Suprapubic skin (tissue), 4 donors: Measurements from ENCODE around the gene RUNX2. TPM values are rescaled to one million over a fixed set of nuclear protein-coding genes. Genes with fewer than 3 reads are reported as not detected.
"Not testable (repeated sequence)": the region's sequence is repeated elsewhere in the genome, so short reads cannot be mapped to it uniquely, and the experiment has no call there.

Experiments
- DNase-seq, 2 donors: peaks; one replicate each; pipeline ENCODE4 v3.0.0-alpha.2; 2019; ENCODE audit warnings: low spot score in 2 of 2
- H3K27ac ChIP-seq: fragments of 200-600 bp; sonication (generic); one replicate; pipeline ENCODE4 v1.5.1; 2019
- H3K27me3 ChIP-seq: fragments of 200-600 bp; sonication (generic); one replicate; pipeline ENCODE4 v1.5.1; 2019
- H3K36me3 ChIP-seq: fragments of 200-600 bp; sonication (generic); one replicate; pipeline ENCODE4 v1.5.1; 2019
- H3K4me1 ChIP-seq: fragments of 200-600 bp; sonication (generic); one replicate; pipeline ENCODE4 v1.5.1; 2019
- H3K4me3 ChIP-seq: fragments of 200-600 bp; sonication (generic); one replicate; pipeline ENCODE4 v1.5.1; 2019; ENCODE audit warnings: mild to moderate bottlenecking
- H3K9me3 ChIP-seq: fragments of 200-600 bp; sonication (generic); one replicate; pipeline ENCODE4 v1.5.1; 2019
- EP300 ChIP-seq: sonication (generic); formaldehyde crosslinking; IDR thresholded peaks from one replicate; pipeline ENCODE4 v1.6.1; 2017; ENCODE audit warnings: antibody characterized with exemption
- POLR2A ChIP-seq, 2 donors: fragments of 450-650 bp; IDR thresholded peaks; one replicate each; pipeline ENCODE4 v1.6.1; 2017; ENCODE audit warnings: antibody characterized with exemption in 2 of 2, mild to moderate bottlenecking in 2 of 2, moderate library complexity in 2 of 2
- POLR2AphosphoS5 ChIP-seq, 3 donors: sonication (generic); formaldehyde crosslinking; IDR thresholded peaks; one replicate each; pipeline ENCODE4 v1.6.1; 2017; ENCODE audit warnings: antibody characterized with exemption in 3 of 3
- whole genome bisulfite sequencing: methylation state at CpG from one replicate; pipeline ENCODE4 v1.1.5; 2018; 5-methylcytosine and 5-hydroxymethylcytosine counted together
- total RNA-seq, 4 donors: library from RNA; depleted of rRNA; stranded (reverse); fragments of >200 nt; gene quantifications; one replicate each; pipeline ENCODE4 v1.1.0, GENCODE V29; 2016
- TF ChIP-seq, protein P1 (sequence below), 2 donors: fragments of 200-600 bp in 1 of 2; fragments of 450-650 bp in 1 of 2; sonication (generic) in 1 of 2; IDR thresholded peaks; one replicate each; pipeline ENCODE4 v1.5.1; 2016 to 2019; ENCODE audit warnings: antibody characterized with exemption in 2 of 2, mild to moderate bottlenecking in 1 of 2, moderate library complexity in 1 of 2

Gene RUNX2
- total RNA-seq, 4 donors from 2014 or later: 2.6 to 5.9 (median 3.1) TPM

DNA sequence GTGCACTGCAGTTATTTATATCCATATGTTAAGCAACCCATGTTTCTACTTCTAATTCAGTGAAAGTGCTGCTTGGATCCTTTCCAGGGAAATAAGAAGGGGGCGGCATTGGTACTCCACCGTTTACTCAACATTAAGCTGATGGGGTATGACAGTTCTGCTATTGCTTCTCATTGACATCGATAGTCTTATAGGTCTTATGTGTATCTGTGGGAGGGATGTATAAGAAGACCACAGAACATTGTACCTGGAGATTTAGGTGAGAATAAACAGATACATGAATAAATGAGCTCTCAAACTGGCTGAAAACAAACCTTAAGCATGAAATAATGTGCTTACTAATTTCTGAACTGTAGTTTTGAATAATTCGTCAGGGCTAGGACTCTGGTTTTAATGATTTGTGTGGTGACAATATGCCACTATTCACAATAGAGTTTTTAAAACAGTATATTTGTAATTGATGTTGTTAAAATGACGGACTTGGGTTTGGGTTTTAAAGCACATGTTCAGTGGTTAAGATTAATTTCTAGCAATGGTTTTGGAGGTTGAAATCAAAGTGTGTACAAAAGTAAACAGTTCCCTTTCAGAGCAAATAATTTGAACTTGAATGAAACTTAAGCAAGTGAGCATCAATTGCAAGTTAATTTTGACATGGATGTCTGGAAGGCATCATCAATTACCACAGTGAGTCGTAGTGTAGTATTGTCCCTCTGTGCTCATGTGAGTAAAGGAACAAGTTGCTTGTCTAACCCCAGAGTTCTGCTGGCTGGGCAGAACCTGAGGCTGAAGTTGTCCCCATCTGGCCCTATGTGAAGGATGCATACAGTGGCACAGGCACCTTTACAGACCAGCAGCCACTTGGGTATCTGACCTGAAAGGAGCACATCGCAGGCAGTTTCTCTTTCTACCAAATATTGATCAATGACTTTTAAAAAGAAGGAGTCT is 134.3 kb downstream of the RUNX2 start:
- Histone ChIP-seq H3K36me3 (no peaks in the 10 kb centered on the region), H3K27ac (no peak overlapping the region), H3K4me1 (no peaks in the 10 kb centered on the region), H3K9me3 (no peaks in the 10 kb centered on the region), H3K4me3 (no peak overlapping the region), H3K27me3 (no peaks in the 10 kb centered on the region)
- 74% methylated on average over 7 of the region's 7 CpGs for WGBS
- TF ChIP-seq, protein P1, sequence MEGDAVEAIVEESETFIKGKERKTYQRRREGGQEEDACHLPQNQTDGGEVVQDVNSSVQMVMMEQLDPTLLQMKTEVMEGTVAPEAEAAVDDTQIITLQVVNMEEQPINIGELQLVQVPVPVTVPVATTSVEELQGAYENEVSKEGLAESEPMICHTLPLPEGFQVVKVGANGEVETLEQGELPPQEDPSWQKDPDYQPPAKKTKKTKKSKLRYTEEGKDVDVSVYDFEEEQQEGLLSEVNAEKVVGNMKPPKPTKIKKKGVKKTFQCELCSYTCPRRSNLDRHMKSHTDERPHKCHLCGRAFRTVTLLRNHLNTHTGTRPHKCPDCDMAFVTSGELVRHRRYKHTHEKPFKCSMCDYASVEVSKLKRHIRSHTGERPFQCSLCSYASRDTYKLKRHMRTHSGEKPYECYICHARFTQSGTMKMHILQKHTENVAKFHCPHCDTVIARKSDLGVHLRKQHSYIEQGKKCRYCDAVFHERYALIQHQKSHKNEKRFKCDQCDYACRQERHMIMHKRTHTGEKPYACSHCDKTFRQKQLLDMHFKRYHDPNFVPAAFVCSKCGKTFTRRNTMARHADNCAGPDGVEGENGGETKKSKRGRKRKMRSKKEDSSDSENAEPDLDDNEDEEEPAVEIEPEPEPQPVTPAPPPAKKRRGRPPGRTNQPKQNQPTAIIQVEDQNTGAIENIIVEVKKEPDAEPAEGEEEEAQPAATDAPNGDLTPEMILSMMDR (IDR thresholded peaks at IDR 0.05): no peak
- TF ChIP-seq POLR2A (IDR thresholded peaks at IDR 0.05) (no peak), POLR2AphosphoS5 (IDR thresholded peaks at IDR 0.05) (no peak), EP300 (no peak)
- DNase-seq: no peak

DNA sequence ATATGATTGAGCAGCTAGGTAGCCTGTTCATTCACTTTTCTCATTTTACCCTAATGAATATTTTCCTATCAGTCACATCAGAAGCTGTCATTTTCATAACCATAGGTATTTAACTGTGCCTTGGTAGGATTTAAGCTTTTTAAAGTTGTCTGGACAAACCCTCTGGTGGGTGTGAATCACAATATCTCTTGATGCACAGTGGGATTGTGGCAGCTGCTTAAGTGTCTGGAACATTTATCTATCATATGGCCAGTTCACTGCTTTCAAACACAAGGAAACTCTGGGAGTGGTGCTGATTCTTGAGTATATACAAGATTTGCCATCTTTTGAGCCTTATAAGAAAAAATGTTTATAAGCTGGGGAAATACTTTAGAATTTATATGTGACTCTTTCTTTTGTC is 136.6 kb downstream of the RUNX2 start:
- Histone ChIP-seq H3K27ac (no peak overlapping the region), H3K4me1 (no peaks in the 10 kb centered on the region), H3K36me3 (no peaks in the 10 kb centered on the region), H3K4me3 (no peak overlapping the region), H3K9me3 (no peaks in the 10 kb centered on the region), H3K27me3 (no peaks in the 10 kb centered on the region)
- no peak for TF ChIP-seq EP300
- TF ChIP-seq, protein P1 (IDR thresholded peaks at IDR 0.05): no peak
- no peak for TF ChIP-seq POLR2AphosphoS5 (IDR thresholded peaks at IDR 0.05)
- DNase-seq: no peak

DNA sequence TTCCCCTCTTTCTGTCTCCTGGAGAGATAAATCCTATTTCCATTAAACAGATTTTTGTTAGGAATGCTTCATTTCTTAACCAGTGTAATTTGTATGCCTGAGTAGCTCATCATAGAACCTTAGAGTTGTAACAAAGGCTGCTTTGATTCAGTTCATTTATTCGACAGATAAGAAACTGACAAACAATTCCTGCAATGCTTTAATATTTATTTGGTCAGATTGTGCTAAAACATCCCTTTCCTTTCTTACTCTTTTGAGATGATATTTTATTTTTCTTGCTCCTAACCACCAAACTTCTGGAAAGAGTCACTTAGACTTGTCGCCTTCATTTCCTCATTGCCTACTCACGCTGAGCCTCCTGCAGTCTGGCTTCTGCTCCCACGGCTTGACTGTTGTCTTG is 138.6 kb downstream of the RUNX2 start:
- no peaks in the 10 kb centered on the region for H3K9me3 ChIP-seq
- no peak for TF ChIP-seq POLR2AphosphoS5 (IDR thresholded peaks at IDR 0.05)
- TF ChIP-seq, protein P1 (IDR thresholded peaks at IDR 0.05): no peak
- no peak overlapping the region for H3K4me3 ChIP-seq
- 94% methylated on average over 4 of the region's 4 CpGs for WGBS
- no peaks in the 10 kb centered on the region for H3K4me1 ChIP-seq
- no peak for DNase-seq
- H3K36me3 ChIP-seq: no peaks in the 10 kb centered on the region
- no peak overlapping the region for H3K27ac ChIP-seq
- H3K27me3 ChIP-seq: no peaks in the 10 kb centered on the region

DNA sequence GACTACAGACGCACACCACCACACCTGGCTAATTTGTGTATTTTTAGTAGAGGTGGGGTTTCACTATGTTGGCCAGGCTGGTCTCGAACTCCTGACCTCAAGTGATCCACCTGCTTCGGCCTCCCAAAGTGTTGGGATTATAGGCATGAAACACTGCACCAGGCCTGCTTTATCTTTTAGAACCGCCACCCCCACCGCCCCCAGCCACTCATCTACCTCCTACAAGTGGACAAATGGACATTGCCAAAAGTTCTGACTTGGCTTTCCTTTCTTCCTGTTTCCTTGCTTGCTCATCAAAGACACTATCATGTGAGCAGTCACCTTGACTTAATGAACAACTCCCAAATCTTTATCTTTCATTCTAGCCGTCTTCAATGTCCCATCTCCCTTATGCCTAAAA is 139.3 kb downstream of the RUNX2 start:
- H3K36me3 ChIP-seq, H3K27ac ChIP-seq, H3K27me3 ChIP-seq, H3K4me1 ChIP-seq, DNase-seq, H3K4me3 ChIP-seq, H3K9me3 ChIP-seq: not testable (repeated sequence)
- 92% methylated on average over 6 of the region's 6 CpGs for WGBS

DNA sequence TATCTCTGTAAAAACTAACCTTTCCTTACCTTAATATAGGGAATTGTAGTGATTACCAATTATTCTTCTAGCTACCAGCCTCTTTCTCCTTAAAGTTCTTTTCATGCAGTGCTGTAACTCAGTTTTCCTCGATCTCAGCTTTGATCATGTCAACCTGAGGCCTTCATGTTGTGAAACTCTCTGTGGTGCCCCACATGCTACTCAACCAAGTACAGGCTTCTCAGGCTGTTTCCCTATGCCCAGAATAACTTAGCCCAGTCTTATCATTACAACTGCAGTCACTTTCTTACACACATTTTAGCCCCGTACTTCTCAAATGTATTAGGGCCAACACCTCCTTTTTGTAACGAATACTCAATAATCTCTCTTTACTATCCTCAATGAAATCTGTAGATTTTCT is 139.7 kb downstream of the RUNX2 start:
- DNase-seq: no peak
- WGBS: 93% methylated on average over 3 of the region's 3 CpGs
- H3K27me3 ChIP-seq: no peaks in the 10 kb centered on the region

More for the DNA sequence above, 139.7 kb downstream of the RUNX2 start:
- H3K27ac ChIP-seq: no peak overlapping the region
- H3K4me3 ChIP-seq: no peak overlapping the region
- TF ChIP-seq POLR2A (IDR thresholded peaks at IDR 0.05): no peak
- no peak for TF ChIP-seq POLR2AphosphoS5 (IDR thresholded peaks at IDR 0.05)
- TF ChIP-seq, protein P1 (IDR thresholded peaks at IDR 0.05): no peak
- TF ChIP-seq EP300: no peak
- no peaks in the 10 kb centered on the region for H3K9me3 ChIP-seq
- no peaks in the 10 kb centered on the region for H3K36me3 ChIP-seq
- no peaks in the 10 kb centered on the region for H3K4me1 ChIP-seq
